NCI-H2227 (cell line): ENCODE measurements around the gene BACH1.

ENCODE experiments used
- DNase-seq: peaks from one replicate; lab custom pipeline; 2025; ENCODE audit not compliant: unreplicated experiment; lab: John Stamatoyannopoulos, UW

The BACH1 gene

GRCh38 chr21:29313662-29314408, 15.1 kb downstream of the BACH1 start:
- DNase-seq: no peak

GRCh38 chr21:29315131-29315749, 16.5 kb downstream of the BACH1 start:
- DNase-seq: no peak

- no peak for DNase-seq
These were observed 17.5 kb downstream of the BACH1 start for GRCh38 chr21:29316029-29316742.

GRCh38 chr21:29316806-29317205, 18.1 kb downstream of the BACH1 start:
- DNase-seq: no peak

GRCh38 chr21:29318354-29318753, 19.6 kb downstream of the BACH1 start:
- no peak for DNase-seq

- DNase-seq: no peak
These were observed 21.3 kb downstream of the BACH1 start for GRCh38 chr21:29320031-29320430.

- DNase-seq: no peak
These were observed 22.5 kb downstream of the BACH1 start for GRCh38 chr21:29321217-29321616.

GRCh38 chr21:29321932-29322928, 23.5 kb downstream of the BACH1 start:
- DNase-seq: no peak

- DNase-seq: no peak
These were observed 24.5 kb downstream of the BACH1 start for GRCh38 chr21:29323189-29323588.

GRCh38 chr21:29326914-29327554, 28.3 kb downstream of the BACH1 start:
- no peak for DNase-seq

- no peak for DNase-seq
These were observed 30.7 kb downstream of the BACH1 start for GRCh38 chr21:29329406-29329805.

- DNase-seq: no peak
These were observed 32.1 kb downstream of the BACH1 start for GRCh38 chr21:29330797-29331196.

- DNase-seq: no peak
These were observed 34.0 kb downstream of the BACH1 start for GRCh38 chr21:29332461-29333362.

GRCh38 chr21:29333406-29333805, 34.7 kb downstream of the BACH1 start:
- DNase-seq: no peak

- no peak for DNase-seq
These were observed 36.2 kb downstream of the BACH1 start for GRCh38 chr21:29334717-29335428.

- no peak for DNase-seq
These were observed 37.0 kb downstream of the BACH1 start for GRCh38 chr21:29335720-29336119.

- no peak for DNase-seq
These were observed 39.5 kb downstream of the BACH1 start for GRCh38 chr21:29338256-29338655.

- no peak for DNase-seq
These were observed 41.5 kb downstream of the BACH1 start for GRCh38 chr21:29340228-29340627.
